Epithelial cell of umbilical artery (primary cell): ENCODE data around the gene COL10A1. TPM values are rescaled to one million over a fixed set of nuclear protein-coding genes. Genes with fewer than 3 reads are reported as not detected.

ENCODE experiments used
- total RNA-seq: library from RNA; depleted of rRNA; stranded (reverse); fragments of >200 nt; gene quantifications from 2 replicates; pipeline ENCODE4 v1.2.3, GENCODE V29; 2014

COL10A1 gene
- not detected in 2 replicates for total RNA-seq

DNA sequence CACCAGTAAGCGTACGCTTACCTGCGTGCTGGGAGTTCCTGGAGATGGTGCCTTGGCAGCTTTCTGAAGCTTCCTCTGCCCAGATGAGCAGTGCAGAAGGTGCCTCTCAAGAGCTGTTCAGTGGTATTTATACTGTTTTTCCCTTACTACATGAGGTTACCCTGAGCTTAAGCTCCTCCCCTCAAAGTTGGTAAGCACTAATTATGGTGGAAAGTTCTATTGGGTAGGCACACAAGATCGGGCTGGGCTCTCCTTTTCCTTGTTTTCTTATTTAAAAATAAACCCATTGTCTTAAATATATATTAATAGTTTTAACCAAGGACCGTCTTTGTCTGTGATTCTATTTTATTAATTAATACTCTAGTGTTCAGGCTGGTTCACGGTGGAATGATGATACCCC is at the start of gene COL10A1:
TSS of gene COL10A1 (minus strand) at position 101 of the 400 bp plus-strand sequence. CDS start 640 bp downstream, outside the sequence.

DNA sequence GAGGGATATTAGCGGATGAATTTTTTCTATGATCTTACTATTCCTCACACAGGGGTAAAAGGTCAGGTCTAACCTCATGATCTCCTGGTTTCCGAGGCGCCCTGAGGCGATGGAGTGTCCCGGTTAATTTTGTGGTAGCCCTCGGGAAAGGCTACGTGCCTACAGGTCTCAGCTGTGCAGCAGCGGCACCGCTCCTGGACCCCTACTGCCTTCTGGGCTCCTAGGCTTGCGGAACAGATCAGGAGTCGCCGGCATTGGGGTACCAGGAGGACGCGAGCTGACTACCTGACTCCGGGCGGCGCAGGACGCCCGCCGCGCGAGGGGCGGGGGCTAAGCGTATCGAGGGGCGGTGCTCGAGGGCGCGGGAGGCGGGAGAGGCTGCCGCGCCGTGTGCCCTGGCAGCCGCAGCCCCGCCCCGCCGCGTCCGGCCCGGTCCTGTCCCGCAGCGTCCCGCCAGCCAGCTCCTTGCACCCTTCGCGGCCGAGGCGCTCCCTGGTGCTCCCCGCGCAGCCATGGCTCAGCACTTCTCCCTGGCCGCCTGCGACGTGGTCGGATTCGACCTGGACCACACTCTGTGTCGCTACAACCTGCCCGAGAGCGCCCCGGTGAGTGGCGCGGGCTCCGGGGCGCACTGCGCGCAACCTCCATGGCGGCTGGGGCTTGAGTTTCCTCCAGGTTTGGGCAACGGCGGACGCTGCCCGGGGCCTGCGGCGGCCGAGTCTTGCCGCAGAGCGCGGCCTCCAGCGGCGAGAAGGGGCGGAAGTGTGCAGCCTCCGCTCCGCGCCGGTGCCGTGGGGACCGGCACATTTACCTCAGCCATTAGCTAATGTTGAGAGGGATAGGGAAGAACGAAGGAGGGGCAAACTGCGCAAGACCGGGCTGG is 25.3 kb downstream of the COL10A1 start, which contains the start of gene NT5DC1:
TSS of gene NT5DC1 (plus strand) at position 435 of the 883 bp plus-strand sequence. CDS start at position 513, 78 bp downstream.

Other genes with a start within 250 kb of the COL10A1 start
- under 0.01 TPM in 1 of 2 replicates, not detected in the other for gene FRK, start 65.2 kb downstream of the COL10A1 start, total RNA-seq
- gene NT5DC1, start 25.3 kb downstream of the COL10A1 start, total RNA-seq: 2.9 and 6.7 TPM in 2 replicates
- gene TSPYL4, start 127.9 kb upstream of the COL10A1 start, total RNA-seq: 8.1 and 11.6 TPM in 2 replicates
- 58.8 and 91.5 TPM in 2 replicates for gene TSPYL1, start 153.8 kb upstream of the COL10A1 start, total RNA-seq
- 34.8 and 46.4 TPM in 2 replicates for gene DSE, start 244.8 kb upstream of the COL10A1 start, total RNA-seq